ENCODE measurements around the gene RFC5.

The RFC5 gene

DNA sequence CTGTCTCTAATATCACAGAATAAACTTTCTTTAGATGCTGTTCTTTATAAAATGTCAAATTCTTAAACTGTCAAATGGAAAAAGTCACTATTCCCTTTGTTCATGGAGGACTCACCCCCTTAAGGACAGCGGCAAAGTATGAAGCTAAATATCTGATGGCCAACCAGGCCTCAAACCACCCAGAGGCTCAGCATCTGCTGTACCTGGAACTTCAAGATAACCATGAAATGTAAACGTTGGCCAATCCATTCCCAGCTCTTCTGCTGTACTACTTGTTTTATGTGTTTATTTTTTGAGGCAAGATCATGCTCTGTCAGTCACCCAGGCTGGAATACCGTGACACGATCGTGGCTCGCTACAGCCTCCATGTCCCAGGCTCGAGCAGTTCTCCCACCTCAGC, 15.7 kb downstream of the RFC5 start:
- H3K9me3 ChIP-seq (ENCODE audit: control insufficient read depth in 5 of 5, low read length in 5 of 5) = no peaks in the 10 kb centered on the region
- H3K4me3 ChIP-seq (ENCODE audit: low read depth in 1 of 5, low read length in 5 of 5) = no peak overlapping the region
- peaks cover 32 to 87% (median 66%) of the 10 kb centered on the region in 5 donors for H3K36me3 ChIP-seq (ENCODE audit: control insufficient read depth in 5 of 5, insufficient read depth in 5 of 5, low read length in 5 of 5)
- no peak overlapping the region for H3K27ac ChIP-seq (ENCODE audit: low read depth, low read length)
- peaks cover 0 to 15% (median 9%) of the 10 kb centered on the region in 5 donors for H3K4me1 ChIP-seq (ENCODE audit: control insufficient read depth in 5 of 5, insufficient read depth in 5 of 5, low read length in 5 of 5)
- no peak overlapping the region for H3K9ac ChIP-seq (ENCODE audit: low read length in 5 of 5)
- H3K27me3 ChIP-seq (ENCODE audit: control insufficient read depth in 5 of 5, insufficient read depth in 4 of 5, low read length in 5 of 5) = no peaks in the 10 kb centered on the region

DNA sequence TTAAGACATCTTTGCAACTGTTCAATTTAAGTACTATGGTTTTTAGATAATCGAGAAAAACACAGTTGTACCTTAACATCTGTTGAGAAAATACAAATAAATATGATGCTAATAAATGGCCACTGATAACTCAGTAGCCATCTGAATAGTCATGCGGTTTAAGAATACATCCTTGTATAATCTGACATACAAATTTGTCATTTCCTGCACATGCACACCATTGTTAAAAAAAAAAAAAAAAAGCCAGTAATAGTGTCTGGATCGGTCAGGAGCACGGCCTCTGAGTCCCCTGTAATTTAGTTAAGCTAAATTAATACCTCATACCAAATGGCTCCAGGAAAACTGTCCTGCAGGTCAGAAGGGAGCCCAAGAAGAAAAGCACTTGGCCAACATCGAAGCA, 16.8 kb downstream of the RFC5 start:
- Histone ChIP-seq H3K27me3 (ENCODE audit: control insufficient read depth in 5 of 5, insufficient read depth in 4 of 5, low read length in 5 of 5) (no peaks in the 10 kb centered on the region), H3K9ac (ENCODE audit: low read length in 5 of 5) (no peak overlapping the region), H3K4me1 (ENCODE audit: control insufficient read depth in 5 of 5, insufficient read depth in 5 of 5, low read length in 5 of 5) (peaks cover 3 to 19% (median 9%) of the 10 kb centered on the region in 5 donors), H3K27ac (ENCODE audit: low read depth, low read length) (peak overlapping the region; percentile 33), H3K4me3 (ENCODE audit: low read depth in 1 of 5, low read length in 5 of 5) (no peak overlapping the region), H3K36me3 (ENCODE audit: control insufficient read depth in 5 of 5, insufficient read depth in 5 of 5, low read length in 5 of 5) (peaks cover 29 to 92% (median 71%) of the 10 kb centered on the region in 5 donors), H3K9me3 (ENCODE audit: control insufficient read depth in 5 of 5, low read length in 5 of 5) (no peaks in the 10 kb centered on the region)

- Histone ChIP-seq H3K4me1 (ENCODE audit: control insufficient read depth in 5 of 5, insufficient read depth in 5 of 5, low read length in 5 of 5) (peaks cover 3 to 20% (median 9%) of the 10 kb centered on the region in 5 donors), H3K36me3 (ENCODE audit: control insufficient read depth in 5 of 5, insufficient read depth in 5 of 5, low read length in 5 of 5) (peaks cover 29 to 94% (median 73%) of the 10 kb centered on the region in 5 donors), H3K27ac (ENCODE audit: low read depth, low read length) (peak overlapping the region; percentile 33), H3K9me3 (ENCODE audit: control insufficient read depth in 5 of 5, low read length in 5 of 5) (no peaks in the 10 kb centered on the region), H3K27me3 (ENCODE audit: control insufficient read depth in 5 of 5, insufficient read depth in 4 of 5, low read length in 5 of 5) (no peaks in the 10 kb centered on the region), H3K9ac (ENCODE audit: low read length in 5 of 5) (no peak overlapping the region), H3K4me3 (ENCODE audit: low read depth in 1 of 5, low read length in 5 of 5) (no peak overlapping the region)
Measured at GRCh38 chr12:118033902-118034301, 17.4 kb downstream of the RFC5 start.

- peaks cover 3 to 20% (median 9%) of the 10 kb centered on the region in 5 donors for H3K4me1 ChIP-seq (ENCODE audit: control insufficient read depth in 5 of 5, insufficient read depth in 5 of 5, low read length in 5 of 5)
- no peaks in the 10 kb centered on the region for H3K9me3 ChIP-seq (ENCODE audit: control insufficient read depth in 5 of 5, low read length in 5 of 5)
- H3K9ac ChIP-seq (ENCODE audit: low read length in 5 of 5) = no peak overlapping the region
- no peak overlapping the region for H3K4me3 ChIP-seq (ENCODE audit: low read depth in 1 of 5, low read length in 5 of 5)
- H3K27ac ChIP-seq (ENCODE audit: low read depth, low read length) = peak overlapping the region; percentile 33
- H3K27me3 ChIP-seq (ENCODE audit: control insufficient read depth in 5 of 5, insufficient read depth in 4 of 5, low read length in 5 of 5) = no peaks in the 10 kb centered on the region
- peaks cover 30 to 97% (median 80%) of the 10 kb centered on the region in 5 donors for H3K36me3 ChIP-seq (ENCODE audit: control insufficient read depth in 5 of 5, insufficient read depth in 5 of 5, low read length in 5 of 5)
Measured at GRCh38 chr12:118034429-118035189, 18.1 kb downstream of the RFC5 start.

DNA sequence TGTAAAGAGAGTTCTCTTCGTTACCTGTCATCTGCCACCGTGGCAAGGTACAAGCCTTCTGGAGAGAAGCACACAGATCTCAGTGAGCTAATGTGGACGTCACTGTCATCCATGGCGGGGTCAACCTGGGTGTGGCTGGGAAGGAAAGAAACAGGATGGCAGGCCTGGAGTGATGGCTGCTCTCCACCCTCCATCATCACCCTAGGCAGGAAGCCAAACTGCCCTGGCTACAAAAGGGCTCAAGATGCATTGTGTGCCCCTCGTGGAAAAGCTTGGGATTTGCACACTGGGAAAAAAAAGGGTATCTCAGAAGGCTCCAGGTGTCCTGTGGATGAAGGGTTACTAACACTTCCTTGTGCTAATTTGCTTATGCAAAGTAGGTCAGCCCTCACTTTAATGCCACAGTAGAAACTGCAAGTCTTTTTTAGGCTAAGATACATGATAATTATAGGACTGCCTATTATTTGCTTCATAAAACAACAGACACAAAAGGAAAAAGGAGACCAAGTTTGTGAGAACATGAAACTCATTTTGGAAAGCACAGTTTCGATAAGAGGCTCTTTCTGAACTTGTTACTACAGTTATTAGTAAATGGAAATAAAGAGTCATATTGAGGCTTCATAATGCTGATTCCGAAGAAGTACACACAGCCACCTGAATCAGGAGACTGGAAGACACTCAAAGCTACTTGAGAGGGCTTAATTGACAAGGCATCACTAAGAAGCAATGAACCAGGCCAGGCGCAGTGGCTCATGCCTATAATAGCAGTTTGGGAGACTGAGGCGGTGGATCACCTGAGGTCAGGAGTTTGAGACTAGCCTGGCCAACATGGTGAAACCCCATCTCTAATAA, 18.9 kb downstream of the RFC5 start:
- Histone ChIP-seq H3K9ac (ENCODE audit: low read length in 5 of 5) (no peak overlapping the region), H3K36me3 (ENCODE audit: control insufficient read depth in 5 of 5, insufficient read depth in 5 of 5, low read length in 5 of 5) (peaks cover 24 to 97% (median 82%) of the 10 kb centered on the region in 5 donors), H3K27ac (ENCODE audit: low read depth, low read length) (no peak overlapping the region), H3K4me1 (ENCODE audit: control insufficient read depth in 5 of 5, insufficient read depth in 5 of 5, low read length in 5 of 5) (peaks cover 3 to 20% (median 9%) of the 10 kb centered on the region in 5 donors), H3K9me3 (ENCODE audit: control insufficient read depth in 5 of 5, low read length in 5 of 5) (no peaks in the 10 kb centered on the region), H3K27me3 (ENCODE audit: control insufficient read depth in 5 of 5, insufficient read depth in 4 of 5, low read length in 5 of 5) (no peaks in the 10 kb centered on the region), H3K4me3 (ENCODE audit: low read depth in 1 of 5, low read length in 5 of 5) (no peak overlapping the region)

GRCh38 chr12:118036672-118037411, 20.3 kb downstream of the RFC5 start:
- peaks cover 3 to 20% (median 9%) of the 10 kb centered on the region in 5 donors for H3K4me1 ChIP-seq (ENCODE audit: control insufficient read depth in 5 of 5, insufficient read depth in 5 of 5, low read length in 5 of 5)
- H3K9ac ChIP-seq (ENCODE audit: low read length in 5 of 5) = no peak overlapping the region
- H3K9me3 ChIP-seq (ENCODE audit: control insufficient read depth in 5 of 5, low read length in 5 of 5) = no peaks in the 10 kb centered on the region
- no peaks in the 10 kb centered on the region for H3K27me3 ChIP-seq (ENCODE audit: control insufficient read depth in 5 of 5, insufficient read depth in 4 of 5, low read length in 5 of 5)
- no peak overlapping the region for H3K27ac ChIP-seq (ENCODE audit: low read depth, low read length)
- peaks cover 24 to 96% (median 84%) of the 10 kb centered on the region in 5 donors for H3K36me3 ChIP-seq (ENCODE audit: control insufficient read depth in 5 of 5, insufficient read depth in 5 of 5, low read length in 5 of 5)
- H3K4me3 ChIP-seq (ENCODE audit: low read depth in 1 of 5, low read length in 5 of 5) = no peak overlapping the region

DNA sequence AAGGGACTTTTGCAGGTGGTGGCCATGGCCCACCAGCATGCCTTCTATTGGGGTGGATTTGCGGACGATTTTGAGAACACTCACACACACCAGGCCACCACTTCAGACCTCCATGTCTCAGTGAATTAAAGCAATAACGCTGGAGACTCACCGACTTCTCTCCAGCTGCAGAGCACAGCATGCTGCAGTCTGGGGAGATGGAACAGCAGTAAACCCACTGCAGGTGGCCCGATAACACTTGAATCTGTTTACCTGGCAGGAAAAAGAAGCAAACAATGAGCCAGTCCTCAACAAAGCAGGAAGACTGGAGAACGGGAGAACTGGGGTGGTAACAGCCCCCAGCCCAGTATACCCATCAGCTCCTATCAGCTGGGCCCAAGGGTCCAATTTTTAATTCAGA, 21.6 kb downstream of the RFC5 start:
- no peak overlapping the region for H3K27ac ChIP-seq (ENCODE audit: low read depth, low read length)
- H3K4me1 ChIP-seq (ENCODE audit: control insufficient read depth in 5 of 5, insufficient read depth in 5 of 5, low read length in 5 of 5) = peaks cover 3 to 21% (median 9%) of the 10 kb centered on the region in 5 donors
- no peaks in the 10 kb centered on the region for H3K27me3 ChIP-seq (ENCODE audit: control insufficient read depth in 5 of 5, insufficient read depth in 4 of 5, low read length in 5 of 5)
- no peak overlapping the region for H3K9ac ChIP-seq (ENCODE audit: low read length in 5 of 5)
- no peak overlapping the region for H3K4me3 ChIP-seq (ENCODE audit: low read depth in 1 of 5, low read length in 5 of 5)
- H3K36me3 ChIP-seq (ENCODE audit: control insufficient read depth in 5 of 5, insufficient read depth in 5 of 5, low read length in 5 of 5) = peaks cover 23 to 97% (median 89%) of the 10 kb centered on the region in 5 donors
- no peaks in the 10 kb centered on the region for H3K9me3 ChIP-seq (ENCODE audit: control insufficient read depth in 5 of 5, low read length in 5 of 5)

- Histone ChIP-seq H3K27me3 (ENCODE audit: control insufficient read depth in 5 of 5, insufficient read depth in 4 of 5, low read length in 5 of 5) (no peaks in the 10 kb centered on the region), H3K27ac (ENCODE audit: low read depth, low read length) (no peak overlapping the region), H3K9ac (ENCODE audit: low read length in 5 of 5) (no peak overlapping the region), H3K4me1 (ENCODE audit: control insufficient read depth in 5 of 5, insufficient read depth in 5 of 5, low read length in 5 of 5) (peaks cover 0 to 9% (median 0%) of the 10 kb centered on the region in 5 donors), H3K9me3 (ENCODE audit: control insufficient read depth in 5 of 5, low read length in 5 of 5) (no peaks in the 10 kb centered on the region), H3K4me3 (ENCODE audit: low read depth in 1 of 5, low read length in 5 of 5) (no peak overlapping the region), H3K36me3 (ENCODE audit: control insufficient read depth in 5 of 5, insufficient read depth in 5 of 5, low read length in 5 of 5) (peaks cover 16 to 72% (median 67%) of the 10 kb centered on the region in 5 donors)
Measured at GRCh38 chr12:118042091-118042490, 25.6 kb downstream of the RFC5 start.

- peaks cover 16 to 63% (median 52%) of the 10 kb centered on the region in 5 donors for H3K36me3 ChIP-seq (ENCODE audit: control insufficient read depth in 5 of 5, insufficient read depth in 5 of 5, low read length in 5 of 5)
- H3K27me3 ChIP-seq (ENCODE audit: control insufficient read depth in 5 of 5, insufficient read depth in 4 of 5, low read length in 5 of 5) = no peaks in the 10 kb centered on the region
- H3K27ac ChIP-seq (ENCODE audit: low read depth, low read length) = no peak overlapping the region
Measured at GRCh38 chr12:118044075-118044474, 27.6 kb downstream of the RFC5 start.

More at GRCh38 chr12:118044075-118044474, 27.6 kb downstream of the RFC5 start:
- H3K4me3 ChIP-seq (ENCODE audit: low read depth in 1 of 5, low read length in 5 of 5) = no peak overlapping the region
- peaks cover 0 to 4% (median 0%) of the 10 kb centered on the region in 5 donors for H3K4me1 ChIP-seq (ENCODE audit: control insufficient read depth in 5 of 5, insufficient read depth in 5 of 5, low read length in 5 of 5)
- no peaks in the 10 kb centered on the region for H3K9me3 ChIP-seq (ENCODE audit: control insufficient read depth in 5 of 5, low read length in 5 of 5)
- H3K9ac ChIP-seq (ENCODE audit: low read length in 5 of 5) = no peak overlapping the region
